Transverse colon (tissue), 4 donors: ENCODE results near the gene CARD19. TPM values are rescaled to one million over a fixed set of nuclear protein-coding genes. Genes with fewer than 3 reads are reported as not detected.
"Not testable (repeated sequence)": the region's sequence is repeated elsewhere in the genome, so short reads cannot be mapped to it uniquely, and the experiment has no call there.

Experiments used
- DNase-seq: peaks from one replicate; pipeline ENCODE4 v3.0.0-alpha.2; 2019
- H3K27ac ChIP-seq, 4 donors: fragments of 200-600 bp; sonication (generic); 2 replicates each; pipeline ENCODE4 v1.5.1; 2016 to 2018; ENCODE audit warnings: inconsistent platforms in 4 of 4
- H3K27me3 ChIP-seq: fragments of 200-600 bp; sonication (generic); 2 replicates; pipeline ENCODE4 v1.5.1; 2017; ENCODE audit warnings: inconsistent platforms
- H3K36me3 ChIP-seq, 4 donors: fragments of 200-600 bp; sonication (generic); 2 replicates each; pipeline ENCODE4 v1.5.1; 2017 to 2019; ENCODE audit warnings: inconsistent platforms in 4 of 4
- H3K4me1 ChIP-seq, 4 donors: fragments of 200-600 bp; sonication (generic); 2 replicates each; pipeline ENCODE4 v1.5.1; 2017 to 2020; ENCODE audit warnings: inconsistent platforms in 4 of 4
- H3K4me3 ChIP-seq, 4 donors: fragments of 200-600 bp; sonication (generic); 1 replicate in 1 of 4; 2 replicates in 3 of 4; pipeline versions ENCODE4 v1.5.1 to v1.6.1; 2017 to 2019; ENCODE audit warnings: inconsistent platforms in 4 of 4
- H3K9me3 ChIP-seq, 2 donors: fragments of 200-600 bp; sonication (generic); 2 replicates each; pipeline ENCODE4 v1.5.1; 2017 to 2019; ENCODE audit warnings: inconsistent platforms in 2 of 2
- EP300 ChIP-seq: sonication (generic); formaldehyde crosslinking; IDR thresholded peaks from one replicate; pipeline ENCODE4 v1.6.1; 2017; ENCODE audit warnings: antibody characterized with exemption, low read depth
- POLR2A ChIP-seq: fragments of 450-650 bp; IDR thresholded peaks from one replicate; pipeline ENCODE4 v1.6.1; 2016; ENCODE audit warnings: antibody characterized with exemption, mild to moderate bottlenecking, moderate library complexity
- POLR2AphosphoS5 ChIP-seq, 3 donors: sonication (generic); formaldehyde crosslinking; IDR thresholded peaks; one replicate each; pipeline ENCODE4 v1.6.1; 2016; ENCODE audit warnings: antibody characterized with exemption in 3 of 3
- whole genome bisulfite sequencing, 2 donors: methylation state at CpG; one replicate each; pipeline ENCODE4 v1.1.5; 2018; ENCODE audit warnings: low coverage in 1 of 2; 5-methylcytosine and 5-hydroxymethylcytosine counted together
- in situ Hi-C, 4 donors: fragments of 200-750 bp; cut with MboI; loops; one replicate each; pipeline versions ENCODE4 v1.15.0 to v1.15.1; 2017; ENCODE audit warnings: low sequenced_read_pairs in 3 of 4, low pct_ligation_motif_present in 1 of 4, low pct_unique_long_range_greater_than_20kb in 1 of 4
- intact Hi-C: fragments of 100-400 bp; cut with DNase I; formaldehyde crosslinking; loops from one replicate; pipeline ENCODE4 v1.15.1; 2023; ENCODE audit warnings: low total_unique reads
- total RNA-seq, 4 donors: library from RNA; depleted of rRNA; stranded (reverse); fragments of >200 nt; gene quantifications; one replicate each; pipeline ENCODE4 v1.1.0, GENCODE V29; 2016
- TF ChIP-seq, protein P1 (sequence below), 5 experiments: fragments of 200-600 bp in 3 of 5; fragments of 450-650 bp in 2 of 5; sonication (generic) in 3 of 5; IDR thresholded peaks; 1 replicate in 2 of 5; 2 replicates in 3 of 5; pipeline ENCODE4 v1.5.1; 2016 to 2017; ENCODE audit warnings: antibody characterized with exemption in 5 of 5, inconsistent platforms in 3 of 5, mild to moderate bottlenecking in 2 of 5, moderate library complexity in 1 of 5

CARD19 gene
- total RNA-seq, 4 donors from 2014 or later = 16.3 to 105 (median 88.2) TPM

DNA sequence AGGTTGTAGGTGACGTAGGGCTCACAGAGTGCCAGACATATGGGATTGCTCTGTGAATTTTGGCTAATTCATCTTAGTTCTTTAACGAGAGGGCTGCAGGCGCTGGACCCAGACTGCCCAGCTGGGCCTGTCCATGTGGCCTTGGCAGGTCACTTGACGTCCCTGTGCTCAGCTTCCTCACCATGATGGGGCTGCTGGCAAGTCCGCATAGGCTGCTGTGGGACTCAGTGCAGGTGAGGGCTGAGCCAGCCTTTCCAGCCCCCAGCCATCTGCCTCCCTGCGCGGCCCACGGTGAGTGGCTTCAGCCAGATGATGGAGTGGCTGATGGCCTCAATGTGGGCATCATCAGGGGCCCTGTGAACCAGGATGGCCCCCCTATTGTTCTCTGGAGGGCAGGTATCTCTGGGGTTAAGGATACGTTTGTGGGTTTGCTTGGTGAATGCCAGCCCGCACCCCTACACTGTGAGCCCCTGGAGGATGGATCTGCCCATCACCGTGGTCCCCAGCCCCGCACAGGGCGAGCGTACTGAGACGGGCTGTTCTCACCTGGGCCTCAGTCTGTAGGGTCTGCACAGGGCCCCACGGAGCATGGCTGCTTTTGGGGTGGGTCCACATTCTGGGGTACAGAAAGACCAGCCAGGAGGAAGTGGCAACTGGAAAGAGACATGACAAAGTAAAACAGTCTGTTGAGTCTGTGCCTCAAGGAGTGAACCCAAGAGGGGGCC lies 3.7 kb downstream of the CARD19 start:
- Histone ChIP-seq H3K27ac (peak overlapping the region; percentile 96 to 98 (median 97)), H3K9me3 (peaks cover 4 to 5% of the 10 kb centered on the region in 2 donors)
- 71 to 93% methylated on average over 1 to 16 of the region's 16 CpGs for WGBS, 2 donors

DNA sequence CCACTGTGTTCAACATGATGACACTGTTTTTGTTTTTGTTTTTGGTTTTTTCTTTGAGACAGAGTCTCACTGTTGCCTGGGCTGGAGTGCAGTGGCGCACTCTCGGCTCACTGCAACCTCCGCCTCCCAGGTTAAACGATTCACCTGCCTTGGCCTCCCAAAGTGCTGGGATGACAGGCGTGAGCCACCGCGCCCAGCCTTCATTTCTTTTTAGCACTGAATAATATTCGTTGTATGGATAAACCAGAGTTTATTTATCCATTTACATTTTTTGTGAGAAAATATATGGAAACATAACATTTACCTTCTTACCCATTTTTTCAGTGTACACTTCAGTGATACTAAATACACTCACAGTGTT lies 4.2 kb downstream of the CARD19 start:
- WGBS, 2 donors = 90 to 94% methylated on average over 8 of the region's 8 CpGs
- TF ChIP-seq POLR2AphosphoS5 (IDR thresholded peaks at IDR 0.05) = no peak
- TF ChIP-seq, protein P1, sequence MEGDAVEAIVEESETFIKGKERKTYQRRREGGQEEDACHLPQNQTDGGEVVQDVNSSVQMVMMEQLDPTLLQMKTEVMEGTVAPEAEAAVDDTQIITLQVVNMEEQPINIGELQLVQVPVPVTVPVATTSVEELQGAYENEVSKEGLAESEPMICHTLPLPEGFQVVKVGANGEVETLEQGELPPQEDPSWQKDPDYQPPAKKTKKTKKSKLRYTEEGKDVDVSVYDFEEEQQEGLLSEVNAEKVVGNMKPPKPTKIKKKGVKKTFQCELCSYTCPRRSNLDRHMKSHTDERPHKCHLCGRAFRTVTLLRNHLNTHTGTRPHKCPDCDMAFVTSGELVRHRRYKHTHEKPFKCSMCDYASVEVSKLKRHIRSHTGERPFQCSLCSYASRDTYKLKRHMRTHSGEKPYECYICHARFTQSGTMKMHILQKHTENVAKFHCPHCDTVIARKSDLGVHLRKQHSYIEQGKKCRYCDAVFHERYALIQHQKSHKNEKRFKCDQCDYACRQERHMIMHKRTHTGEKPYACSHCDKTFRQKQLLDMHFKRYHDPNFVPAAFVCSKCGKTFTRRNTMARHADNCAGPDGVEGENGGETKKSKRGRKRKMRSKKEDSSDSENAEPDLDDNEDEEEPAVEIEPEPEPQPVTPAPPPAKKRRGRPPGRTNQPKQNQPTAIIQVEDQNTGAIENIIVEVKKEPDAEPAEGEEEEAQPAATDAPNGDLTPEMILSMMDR (IDR thresholded peaks at IDR 0.05) = no peak
- TF ChIP-seq EP300 = no peak
- no peak for TF ChIP-seq POLR2A
- H3K27ac ChIP-seq = no peak overlapping the region
- in situ Hi-C loops = no loop called here
- intact Hi-C loops = no loop called here
- peaks cover 25 to 37% (median 30%) of the 10 kb centered on the region in 4 donors for H3K4me1 ChIP-seq
- no peak overlapping the region for H3K4me3 ChIP-seq
- no peaks in the 10 kb centered on the region for H3K27me3 ChIP-seq
- peaks cover 4 to 5% of the 10 kb centered on the region in 2 donors for H3K9me3 ChIP-seq
- peaks cover 0 to 4% (median 0%) of the 10 kb centered on the region in 4 donors for H3K36me3 ChIP-seq
- DNase-seq = peak; percentile 3

More for the DNA sequence above, 3.7 kb downstream of the CARD19 start:
- intact Hi-C loops (no loop called here), in situ Hi-C loops (no loop called here)
- no peak overlapping the region for H3K4me3 ChIP-seq
- peak; percentile 7 for DNase-seq
- H3K36me3 ChIP-seq = peaks cover 0 to 4% (median 0%) of the 10 kb centered on the region in 4 donors
- H3K27me3 ChIP-seq = no peaks in the 10 kb centered on the region
- TF ChIP-seq POLR2AphosphoS5 (IDR thresholded peaks at IDR 0.05) (no peak), POLR2A (no peak), EP300 (no peak)
- TF ChIP-seq, protein P1 (IDR thresholded peaks at IDR 0.05) = no peak
- peaks cover 25 to 42% (median 34%) of the 10 kb centered on the region in 4 donors for H3K4me1 ChIP-seq

DNA sequence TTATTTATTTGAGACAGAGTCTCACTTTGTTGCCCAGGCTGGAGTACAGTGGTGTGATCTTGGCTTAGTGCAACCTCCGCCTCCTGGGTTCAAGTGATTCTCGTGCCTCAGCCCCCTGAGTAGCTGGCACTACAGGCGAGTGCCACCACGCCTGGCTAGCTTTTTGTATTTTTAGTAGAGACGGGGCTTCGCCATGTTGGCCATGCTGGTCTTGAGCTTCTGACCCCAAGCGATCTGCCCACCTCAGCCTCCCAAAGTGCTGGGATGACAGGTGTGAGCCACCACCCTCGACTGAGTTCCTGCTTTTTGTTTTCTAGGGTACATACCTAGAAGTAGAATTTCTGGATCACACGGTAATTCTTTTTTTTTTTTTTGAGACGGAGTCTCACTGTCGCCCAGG lies 5.1 kb downstream of the CARD19 start:
- 94 to 100% methylated on average over 1 to 11 of the region's 11 CpGs for WGBS, 2 donors

DNA sequence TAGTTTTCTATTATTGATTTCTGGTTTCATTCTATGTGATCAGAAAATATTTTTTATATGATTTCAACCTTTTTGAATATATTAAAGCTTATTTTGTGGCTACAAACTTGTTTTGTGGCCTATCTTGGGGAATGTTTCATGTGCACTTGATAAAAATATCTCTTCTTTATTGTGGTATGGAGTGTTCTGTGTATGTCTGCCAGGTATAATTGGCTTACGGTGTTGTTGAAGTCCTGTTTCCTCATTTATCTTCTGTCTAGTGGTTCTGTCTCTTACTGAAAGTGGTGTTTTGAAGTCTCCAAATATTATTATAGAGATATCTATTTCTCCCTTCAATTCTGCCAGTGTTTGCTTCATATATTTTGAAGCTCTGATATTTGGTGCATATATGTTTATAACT lies 9.6 kb downstream of the CARD19 start:
- Histone ChIP-seq H3K27me3 (no peaks in the 10 kb centered on the region), H3K4me3 (no peak overlapping the region), H3K36me3 (peaks cover 0 to 4% (median under 1%) of the 10 kb centered on the region in 4 donors), H3K27ac (no peak overlapping the region), H3K4me1 (peaks cover 0 to 4% (median 0%) of the 10 kb centered on the region in 4 donors), H3K9me3 (peaks cover 4 to 5% of the 10 kb centered on the region in 2 donors)
- 63 to 81% methylated on average over 1 of the region's 1 CpG for WGBS, 2 donors
- in situ Hi-C loops (no loop called here), intact Hi-C loops (no loop called here)
- TF ChIP-seq, protein P1 (IDR thresholded peaks at IDR 0.05) = no peak
- TF ChIP-seq EP300 = no peak
- no peak for TF ChIP-seq POLR2AphosphoS5 (IDR thresholded peaks at IDR 0.05)
- no peak for TF ChIP-seq POLR2A
- DNase-seq = no peak

More for the DNA sequence above, 5.1 kb downstream of the CARD19 start:
- DNase-seq = peak; percentile 3
- H3K27me3 ChIP-seq, in situ Hi-C loops, H3K4me3 ChIP-seq, H3K36me3 ChIP-seq, H3K9me3 ChIP-seq, intact Hi-C loops, H3K27ac ChIP-seq: not testable (repeated sequence)
- peaks cover 25 to 37% (median 30%) of the 10 kb centered on the region in 4 donors for H3K4me1 ChIP-seq
